HG02870 (cell line): Measurements from ENCODE around the gene ZNF23.

Source experiments
- ATAC-seq: cut with Tn5 transposase; IDR thresholded peaks from one replicate; pipeline ENCODE4 v1.9.1; 2021; ENCODE audit warnings: mild to moderate bottlenecking, moderate library complexity; ENCODE audit not compliant: unreplicated experiment

The ZNF23 gene

GRCh38 chr16:71472051-71472450 lies 10.0 kb upstream of the ZNF23 start:
- ATAC-seq, result no peak

- no peak for ATAC-seq
Observed at GRCh38 chr16:71467810-71468209, 5.8 kb upstream of the ZNF23 start.

- ATAC-seq, result no peak
Observed at GRCh38 chr16:71464231-71464630, 2.2 kb upstream of the ZNF23 start.

GRCh38 chr16:71460941-71461340 lies 1.1 kb downstream of the ZNF23 start:
- no peak for ATAC-seq

DNA sequence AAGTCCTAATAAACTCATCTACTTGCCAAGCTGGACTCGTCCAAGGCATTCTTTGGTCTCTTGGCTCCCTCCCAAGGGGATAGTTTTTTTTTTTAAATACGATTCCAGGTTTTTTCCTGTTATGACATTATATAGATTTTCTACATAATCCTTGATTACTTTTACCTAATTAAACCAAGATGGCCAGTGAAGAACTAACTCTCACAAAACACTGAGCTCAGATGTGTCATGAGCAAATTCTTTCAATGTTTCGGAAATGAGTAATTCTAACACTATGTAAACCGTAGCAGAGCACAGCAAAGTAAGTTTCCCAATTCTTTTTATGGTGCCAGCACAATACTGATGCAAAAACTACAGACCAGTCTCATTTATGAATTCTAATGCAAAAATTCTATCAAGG lies 1.8 kb downstream of the ZNF23 start:
- ATAC-seq, result no peak

DNA sequence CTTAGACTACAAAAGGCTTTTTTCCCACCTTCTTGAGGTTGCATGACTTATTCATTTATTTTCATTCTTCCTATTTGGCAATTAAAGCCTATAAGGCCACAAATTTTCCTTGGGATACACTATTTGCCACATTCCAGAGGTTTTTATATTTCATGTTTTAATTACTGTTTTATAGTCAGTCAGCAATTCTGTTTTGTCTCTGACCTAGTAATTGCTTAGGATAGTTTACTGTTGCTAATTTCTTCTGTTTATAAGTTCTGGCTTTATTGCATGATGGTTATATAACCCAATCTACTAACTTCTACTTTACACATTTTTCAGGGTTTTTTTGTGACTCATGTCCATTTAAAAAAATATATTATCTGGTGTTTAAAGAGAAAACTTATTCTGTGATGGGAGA lies 2.5 kb downstream of the ZNF23 start:
- ATAC-seq, result no peak

GRCh38 chr16:71456801-71457200 lies 5.2 kb downstream of the ZNF23 start:
- no peak for ATAC-seq

DNA sequence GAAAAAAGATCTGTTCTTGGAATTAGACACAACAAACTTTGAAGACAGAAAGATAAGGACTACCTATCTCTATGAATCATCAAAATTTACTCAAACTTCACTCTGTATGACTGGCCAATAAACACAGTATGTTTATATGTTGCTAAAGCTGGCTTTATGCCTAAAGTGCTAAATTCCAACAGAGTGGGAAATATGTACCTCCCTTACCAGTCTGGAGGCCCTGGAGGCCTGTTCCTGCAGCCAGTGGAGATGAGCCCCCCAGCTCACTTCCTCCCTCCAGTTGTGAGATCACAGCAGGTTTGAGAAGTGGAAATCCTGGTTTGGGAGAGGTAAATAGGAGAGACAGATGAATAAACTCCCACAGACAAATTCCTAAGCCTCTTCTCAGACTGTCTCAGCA lies 9.0 kb downstream of the ZNF23 start:
- ATAC-seq, result no peak

DNA sequence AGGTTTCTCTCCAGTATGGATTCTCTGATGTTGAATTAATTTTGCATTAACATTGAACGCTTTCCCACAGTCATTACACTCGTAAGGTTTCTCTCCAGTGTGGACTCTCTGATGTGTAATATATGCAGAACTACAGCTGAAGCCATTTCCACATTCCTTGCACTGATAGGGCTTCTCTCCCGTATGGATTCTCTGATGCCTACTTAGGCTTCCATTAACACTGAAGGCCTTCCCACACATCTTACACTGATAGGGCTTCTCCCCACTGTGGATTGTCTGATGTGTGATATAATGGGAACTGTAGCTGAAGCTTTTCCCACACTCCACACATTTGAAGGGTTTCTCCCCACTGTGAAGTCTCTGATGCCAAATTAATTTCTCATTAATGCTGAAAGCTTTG lies 13.0 kb downstream of the ZNF23 start:
- ATAC-seq, result no peak

GRCh38 chr16:71448274-71448866 lies 13.7 kb downstream of the ZNF23 start:
- no peak for ATAC-seq

GRCh38 chr16:71443714-71444113 lies 18.3 kb downstream of the ZNF23 start:
- ATAC-seq, result no peak

GRCh38 chr16:71442051-71442440 lies 20.0 kb downstream of the ZNF23 start, which contains the start of gene TLE7:
Gene TLE7 (minus strand): TSS chr16:71442054. CDS start chr16:71433324, 8,730 bp downstream.
- ATAC-seq, result no peak

GRCh38 chr16:71441348-71442050 lies 20.5 kb downstream of the ZNF23 start:
- no peak for ATAC-seq

DNA sequence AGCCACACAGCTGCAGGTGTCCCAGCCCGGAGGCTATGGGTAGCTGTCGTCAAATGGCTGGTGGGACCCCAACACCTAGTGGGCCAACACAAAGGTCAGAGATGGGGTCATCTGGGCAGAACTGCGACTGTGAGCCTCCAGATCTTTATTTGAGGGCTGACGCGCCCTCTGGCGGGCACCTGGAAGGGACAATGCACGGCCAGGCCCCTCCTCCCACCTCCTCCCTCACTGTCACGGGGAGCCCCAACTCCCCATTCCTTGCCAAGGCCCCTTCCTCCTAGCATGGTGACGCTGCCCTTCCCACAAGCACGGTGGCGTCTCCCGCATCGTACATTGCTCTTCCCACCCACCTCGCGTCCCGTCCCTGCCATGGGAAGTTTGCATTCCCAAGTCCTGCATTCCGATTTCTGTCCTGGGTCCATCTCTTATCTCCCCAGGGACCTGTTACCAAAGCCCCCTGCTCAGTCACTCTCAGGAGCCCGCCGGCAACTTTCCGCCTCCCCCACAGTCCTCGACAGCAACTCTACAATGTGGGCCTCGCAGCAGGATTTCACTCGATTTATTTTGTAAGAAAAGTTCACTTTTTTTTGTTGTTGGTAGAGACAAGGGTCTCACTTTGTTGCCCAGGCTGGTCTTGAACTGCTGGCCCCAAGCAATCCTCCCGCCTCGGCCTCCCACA lies 21.2 kb downstream of the ZNF23 start:
- no peak for ATAC-seq

GRCh38 chr16:71439523-71439922 lies 22.5 kb downstream of the ZNF23 start:
- ATAC-seq, result no peak

- ATAC-seq, result no peak
Observed at GRCh38 chr16:71436473-71436872, 25.6 kb downstream of the ZNF23 start.

GRCh38 chr16:71432906-71433305 lies 29.1 kb downstream of the ZNF23 start:
- no peak for ATAC-seq

GRCh38 chr16:71431991-71432390 lies 30.1 kb downstream of the ZNF23 start:
- no peak for ATAC-seq

DNA sequence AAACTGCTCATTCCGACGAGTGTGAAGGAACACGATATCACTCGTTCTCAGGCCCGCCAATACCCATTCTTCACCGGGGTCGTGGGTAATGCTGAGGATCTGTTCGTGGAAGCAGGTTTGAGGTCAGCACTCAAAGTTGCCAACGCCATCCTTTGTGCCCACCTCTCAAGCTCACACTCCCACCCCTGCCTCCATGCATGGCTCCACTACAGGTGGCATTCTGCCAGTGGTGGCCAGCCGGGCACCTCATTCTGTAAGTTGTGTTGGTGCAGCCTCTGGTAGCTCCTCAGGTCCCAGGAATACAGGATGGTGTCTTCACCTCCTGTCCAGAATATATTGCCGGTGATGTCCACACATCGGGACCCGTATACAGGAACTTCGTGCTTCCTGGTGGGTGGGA lies 30.9 kb downstream of the ZNF23 start:
- no peak for ATAC-seq

- no peak for ATAC-seq
Observed at GRCh38 chr16:71430744-71431143, 31.3 kb downstream of the ZNF23 start.

GRCh38 chr16:71429581-71429980 lies 32.5 kb downstream of the ZNF23 start:
- no peak for ATAC-seq

GRCh38 chr16:71428883-71429282 lies 33.2 kb downstream of the ZNF23 start:
- ATAC-seq, result no peak
